HepG2 (cell line): ENCODE measurements around the gene SELENOT. TPM values are rescaled to one million over a fixed set of nuclear protein-coding genes. Genes with fewer than 3 reads are reported as not detected.

ENCODE experiments used
- ATAC-seq: fragments of 200-7000 bp; cut with Tn5 transposase; 3 replicates; pipeline ENCODE4 v1.9.1; 2020; ENCODE audit warnings: mild to moderate bottlenecking, moderate library complexity
- BruUV-seq: library from RNA; stranded (reverse); fragments of 400-500 nt; replicated peaks from 2 replicates; lab custom pipeline; 2021; lab: Mats Ljungman, UMichigan
- CTCF ChIA-PET: fragments of 300-600 bp; formaldehyde crosslinking; extraction: SDS; loops from one replicate; lab custom pipeline; 2021; ENCODE audit warnings: low total read pairs, inconsistent platforms, low intra/inter-chr PET ratio; lab: Yijun Ruan, JAX
- POLR2A ChIA-PET: fragments of 350-600 bp; sonication (Branson Sonifier 250); formaldehyde crosslinking; loops from one replicate; lab custom pipeline; 2020; ENCODE audit warnings: antibody characterized with exemption, inconsistent platforms; lab: Yijun Ruan, JAX
- DNase-seq: peaks from one replicate; pipeline ENCODE4 v3.0.0-alpha.2; 2015; ENCODE audit warnings: low spot score
- FAIRE-seq: peaks from 3 replicates; lab custom pipeline; 2011; peaks lifted over from hg19 to GRCh38; lab: Jason Lieb, UNC
- H2AFZ ChIP-seq: one replicate; pipeline ENCODE4 v1.6.1; 2011; ENCODE audit warnings: low read length, inconsistent platforms
- H3K27ac ChIP-seq: fragments of 300-600 bp; 3 replicates; pipeline ENCODE4 v1.8.0; 2011; ENCODE audit warnings: mixed run types, mild to moderate bottlenecking, mixed read lengths, low read length, inconsistent platforms; ENCODE audit not compliant: insufficient read depth; ENCODE audit errors: extremely low read length
- H3K27me3 ChIP-seq, 2 experiments: fragments of 200-600 bp in 1 of 2; 2 replicates in 1 of 2; 3 replicates in 1 of 2; pipeline versions ENCODE4 v1.6.0 to v1.8.0; 2011; ENCODE audit warnings: low read length in 2 of 2, mild to moderate bottlenecking in 2 of 2, moderate library complexity in 2 of 2, inconsistent platforms in 1 of 2; ENCODE audit not compliant: insufficient read depth in 2 of 2, control insufficient read depth in 1 of 2
- H3K36me3 ChIP-seq, 2 experiments: fragments of 200-600 bp in 1 of 2; replicated peaks in 1 of 2; 2 replicates in 1 of 2; 3 replicates in 1 of 2; pipeline versions ENCODE4 v1.5.1 to v1.8.0; 2011; ENCODE audit warnings: low read length in 2 of 2, inconsistent platforms in 1 of 2; ENCODE audit not compliant: insufficient read depth in 2 of 2, control insufficient read depth in 1 of 2
- H3K4me1 ChIP-seq: 2 replicates; pipeline ENCODE4 v1.5.1; 2012; ENCODE audit warnings: low read length, inconsistent platforms; ENCODE audit not compliant: insufficient read depth
- H3K4me2 ChIP-seq: 2 replicates; pipeline ENCODE4 v1.6.0; 2011; ENCODE audit warnings: low read depth, low read length, inconsistent platforms
- H3K4me3 ChIP-seq, 3 experiments: fragments of 200-600 bp in 1 of 3; sonication (generic), shearing (Covaris generic) in 1 of 3; replicated peaks in 1 of 3; 2 replicates each; pipeline ENCODE4 v1.5.1; 2011 to 2016; ENCODE audit warnings: low read length in 3 of 3, inconsistent platforms in 2 of 3, low read depth in 2 of 3, mild to moderate bottlenecking in 2 of 3, control low read depth in 1 of 3, mixed read lengths in 1 of 3; ENCODE audit not compliant: insufficient read depth in 1 of 3
- H3K79me2 ChIP-seq: one replicate; pipeline ENCODE4 v1.6.1; 2011; ENCODE audit warnings: low read length, inconsistent platforms; ENCODE audit not compliant: insufficient read depth
- H3K9ac ChIP-seq: 2 replicates; pipeline ENCODE4 v1.6.0; 2011; ENCODE audit warnings: mild to moderate bottlenecking, low read depth, low read length, inconsistent platforms; ENCODE audit not compliant: insufficient read depth
- H3K9me3 ChIP-seq: 2 replicates; pipeline ENCODE4 v1.5.1; 2012; ENCODE audit warnings: mild to moderate bottlenecking, low read length
- H4K20me1 ChIP-seq: 2 replicates; pipeline ENCODE4 v1.6.0; 2011; ENCODE audit warnings: inconsistent platforms, mild to moderate bottlenecking, low read length, moderate library complexity; ENCODE audit not compliant: insufficient read depth
- WGBS: methylation state at CpG from one replicate; pipeline ENCODE4 v1.1.6; 2017; ENCODE audit warnings: low lambda C conversion rate; 5-methylcytosine and 5-hydroxymethylcytosine counted together
- in situ Hi-C: cut with HindIII; loops from 2 replicates; pipeline ENCODE4 v1.10.0; 2017; ENCODE audit warnings: low pct_unique_long_range_greater_than_20kb; ENCODE audit not compliant: extremely low pct_ligation_motif_present
- intact Hi-C: fragments of 100-400 bp; cut with micrococcal nuclease; formaldehyde crosslinking; loops from one replicate; pipeline ENCODE4 v1.10.0; 2022; ENCODE audit not compliant: unreplicated experiment
- polyA plus RNA-seq, 8 experiments: library from polyadenylated mRNA; depleted of rRNA in 3 of 8; stranded (reverse) in 7 of 8; unstranded in 1 of 8; fragments of >200 nt; fragmentation: Illumina TruSeq in 4 of 8; extraction: Trizol in 4 of 8; gene quantifications; 2 replicates each; pipeline versions ENCODE4 v1.2.1 to v1.2.3, GENCODE V29; 2011 to 2016; ENCODE audit warnings: low read depth in 4 of 8, missing spikeins in 1 of 8, mixed read lengths in 1 of 8; ENCODE audit not compliant: insufficient read depth in 1 of 8
- total RNA-seq, 5 experiments: library from RNA; depleted of rRNA; stranded (reverse); fragments of >200 nt; fragmentation: Illumina TruSeq; extraction: Trizol; gene quantifications; 2 replicates each; pipeline ENCODE4 v1.2.3, GENCODE V29; 2016; ENCODE audit warnings: low read depth in 1 of 5
- TF ChIP-seq, protein P1 (sequence below), 2 experiments: fragments of 450-650 bp in 1 of 2; sonication (generic) in 1 of 2; formaldehyde crosslinking in 1 of 2; IDR thresholded peaks; 2 replicates each; pipeline versions ENCODE4 v1.6.1 to v1.8.0; 2016 to 2022; ENCODE audit warnings: antibody characterized with exemption in 1 of 2, mild to moderate bottlenecking in 1 of 2, missing genetic modification reagents in 1 of 2
- TF ChIP-seq, protein P2 (sequence below): sonication (generic); formaldehyde crosslinking; IDR thresholded peaks from 2 replicates; pipeline ENCODE4 v1.4.0; 2020; ENCODE audit warnings: missing genetic modification reagents

The SELENOT gene
- total and polyA plus RNA-seq, 2 of the 13 experiments (the other 11 are each of a cell fraction or from before 2014, with no cell fraction given): 122 to 273 TPM

DNA sequence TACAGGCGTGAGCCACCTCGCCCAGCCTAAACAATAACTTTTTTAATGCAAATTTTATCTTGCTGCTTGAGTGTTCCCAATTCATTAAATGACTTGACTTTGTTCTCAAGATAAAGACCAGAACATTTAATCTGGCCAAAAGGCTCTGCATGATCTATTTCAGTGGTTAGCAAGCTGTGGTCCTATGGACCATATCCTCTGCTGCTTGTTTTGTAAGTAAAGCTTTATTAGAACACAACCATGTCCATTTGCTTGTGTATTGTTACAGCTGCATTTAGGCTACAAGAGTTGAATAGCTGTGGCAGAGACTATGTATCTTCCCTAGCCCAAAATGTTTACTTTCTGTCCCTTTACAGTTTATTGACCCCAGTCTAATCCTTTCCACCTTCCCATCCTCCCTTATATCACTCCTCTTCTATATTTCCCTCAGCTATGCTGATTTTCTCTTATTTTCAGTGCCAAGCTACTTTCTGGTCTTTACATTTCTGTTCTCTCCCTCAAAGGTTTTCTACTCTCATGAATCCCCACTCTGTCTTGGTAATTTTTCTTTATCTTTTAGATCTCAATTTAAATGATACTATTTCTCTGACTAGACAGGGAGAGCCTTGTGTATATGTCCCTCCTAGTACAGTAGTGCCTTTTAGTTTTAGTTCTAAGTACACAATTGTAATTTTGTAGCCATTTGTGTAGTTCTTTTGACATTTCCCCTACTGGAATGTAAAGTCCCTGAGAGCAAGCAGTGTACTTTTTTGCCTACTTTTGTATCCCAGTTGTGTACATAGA, 23.2 kb downstream of the SELENOT start:
- ATAC-seq: no peak
- TF ChIP-seq, protein P1, sequence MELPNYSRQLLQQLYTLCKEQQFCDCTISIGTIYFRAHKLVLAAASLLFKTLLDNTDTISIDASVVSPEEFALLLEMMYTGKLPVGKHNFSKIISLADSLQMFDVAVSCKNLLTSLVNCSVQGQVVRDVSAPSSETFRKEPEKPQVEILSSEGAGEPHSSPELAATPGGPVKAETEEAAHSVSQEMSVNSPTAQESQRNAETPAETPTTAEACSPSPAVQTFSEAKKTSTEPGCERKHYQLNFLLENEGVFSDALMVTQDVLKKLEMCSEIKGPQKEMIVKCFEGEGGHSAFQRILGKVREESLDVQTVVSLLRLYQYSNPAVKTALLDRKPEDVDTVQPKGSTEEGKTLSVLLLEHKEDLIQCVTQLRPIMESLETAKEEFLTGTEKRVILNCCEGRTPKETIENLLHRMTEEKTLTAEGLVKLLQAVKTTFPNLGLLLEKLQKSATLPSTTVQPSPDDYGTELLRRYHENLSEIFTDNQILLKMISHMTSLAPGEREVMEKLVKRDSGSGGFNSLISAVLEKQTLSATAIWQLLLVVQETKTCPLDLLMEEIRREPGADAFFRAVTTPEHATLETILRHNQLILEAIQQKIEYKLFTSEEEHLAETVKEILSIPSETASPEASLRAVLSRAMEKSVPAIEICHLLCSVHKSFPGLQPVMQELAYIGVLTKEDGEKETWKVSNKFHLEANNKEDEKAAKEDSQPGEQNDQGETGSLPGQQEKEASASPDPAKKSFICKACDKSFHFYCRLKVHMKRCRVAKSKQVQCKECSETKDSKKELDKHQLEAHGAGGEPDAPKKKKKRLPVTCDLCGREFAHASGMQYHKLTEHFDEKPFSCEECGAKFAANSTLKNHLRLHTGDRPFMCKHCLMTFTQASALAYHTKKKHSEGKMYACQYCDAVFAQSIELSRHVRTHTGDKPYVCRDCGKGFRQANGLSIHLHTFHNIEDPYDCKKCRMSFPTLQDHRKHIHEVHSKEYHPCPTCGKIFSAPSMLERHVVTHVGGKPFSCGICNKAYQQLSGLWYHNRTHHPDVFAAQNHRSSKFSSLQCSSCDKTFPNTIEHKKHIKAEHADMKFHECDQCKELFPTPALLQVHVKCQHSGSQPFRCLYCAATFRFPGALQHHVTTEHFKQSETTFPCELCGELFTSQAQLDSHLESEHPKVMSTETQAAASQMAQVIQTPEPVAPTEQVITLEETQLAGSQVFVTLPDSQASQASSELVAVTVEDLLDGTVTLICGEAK (IDR thresholded peaks at IDR 0.05): 0 out of 2 replicates have a peak, but pooled peaks have one; percentile 5
- TF ChIP-seq, protein P1 (CRISPR knock-in tag; IDR thresholded peaks at IDR 0.05): no peak
- TF ChIP-seq, protein P2, sequence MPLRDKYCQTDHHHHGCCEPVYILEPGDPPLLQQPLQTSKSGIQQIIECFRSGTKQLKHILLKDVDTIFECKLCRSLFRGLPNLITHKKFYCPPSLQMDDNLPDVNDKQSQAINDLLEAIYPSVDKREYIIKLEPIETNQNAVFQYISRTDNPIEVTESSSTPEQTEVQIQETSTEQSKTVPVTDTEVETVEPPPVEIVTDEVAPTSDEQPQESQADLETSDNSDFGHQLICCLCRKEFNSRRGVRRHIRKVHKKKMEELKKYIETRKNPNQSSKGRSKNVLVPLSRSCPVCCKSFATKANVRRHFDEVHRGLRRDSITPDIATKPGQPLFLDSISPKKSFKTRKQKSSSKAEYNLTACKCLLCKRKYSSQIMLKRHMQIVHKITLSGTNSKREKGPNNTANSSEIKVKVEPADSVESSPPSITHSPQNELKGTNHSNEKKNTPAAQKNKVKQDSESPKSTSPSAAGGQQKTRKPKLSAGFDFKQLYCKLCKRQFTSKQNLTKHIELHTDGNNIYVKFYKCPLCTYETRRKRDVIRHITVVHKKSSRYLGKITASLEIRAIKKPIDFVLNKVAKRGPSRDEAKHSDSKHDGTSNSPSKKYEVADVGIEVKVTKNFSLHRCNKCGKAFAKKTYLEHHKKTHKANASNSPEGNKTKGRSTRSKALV (CRISPR knock-in tag): no peak

More for the DNA sequence above, 23.2 kb downstream of the SELENOT start:
- no peak for FAIRE-seq
- Histone ChIP-seq H3K36me3 (peaks cover 3 to 29% of the 10 kb centered on the region in 2 experiments), H2AFZ (no peak overlapping the region), H3K4me1 (peaks cover 12% of the 10 kb centered on the region), H3K27ac (no peak overlapping the region), H4K20me1 (no peaks in the 10 kb centered on the region), H3K9ac (no peak overlapping the region), H3K27me3 (no peaks in the 10 kb centered on the region), H3K9me3 (no peaks in the 10 kb centered on the region), H3K4me3 (no peak overlapping the region), H3K79me2 (peaks cover 10% of the 10 kb centered on the region), H3K4me2 (no peak overlapping the region)
- POLR2A ChIA-PET: no interaction called here
- DNase-seq: no peak
- WGBS: 98% methylated on average over 2 of the region's 2 CpGs
- intact Hi-C loops (no loop called here), in situ Hi-C loops (no loop called here)
- BruUV-seq: no TSS peak
- CTCF ChIA-PET: no interaction called here
